A673 (cell line): Measurements from ENCODE around the gene SPESP1.

Source experiments
- CTCF ChIP-seq: fragments of 300-800, 200-600 bp; sonication (generic); conservative IDR thresholded peaks from 2 replicates; pipeline ENCODE4 v1.5.1; 2017; ENCODE audit warnings: low read depth, mild to moderate bottlenecking, antibody characterized with exemption, low read length, moderate library complexity, mixed read lengths
- EZH2 ChIP-seq: fragments of 200-600 bp; sonication (generic); IDR thresholded peaks from 2 replicates; pipeline ENCODE4 v1.6.1; 2017; ENCODE audit warnings: borderline replicate concordance, low read depth, mild to moderate bottlenecking, mixed read lengths, antibody characterized with exemption, low read length; ENCODE audit not compliant: poor library complexity, severe bottlenecking

GRCh38 chr15:68983961-68984481 is 53.7 kb downstream of the SPESP1 start:
- no peak for TF ChIP-seq EZH2
- TF ChIP-seq CTCF: no peak
